NCI-H345 treated with DMSO at 0.1 percent for 48 hours (cell line): ENCODE data around the gene PNKP.
A peak's percentile ranks its signal among the peaks of the same experiment; 100 is the strongest.

ENCODE experiments used
- DNase-seq: peaks from one replicate; lab custom pipeline; 2025; ENCODE audit not compliant: unreplicated experiment; lab: John Stamatoyannopoulos, UW

Gene PNKP

GRCh38 chr19:49860336-49861102 lies 6.9 kb downstream of the PNKP start:
- no peak for DNase-seq

DNA sequence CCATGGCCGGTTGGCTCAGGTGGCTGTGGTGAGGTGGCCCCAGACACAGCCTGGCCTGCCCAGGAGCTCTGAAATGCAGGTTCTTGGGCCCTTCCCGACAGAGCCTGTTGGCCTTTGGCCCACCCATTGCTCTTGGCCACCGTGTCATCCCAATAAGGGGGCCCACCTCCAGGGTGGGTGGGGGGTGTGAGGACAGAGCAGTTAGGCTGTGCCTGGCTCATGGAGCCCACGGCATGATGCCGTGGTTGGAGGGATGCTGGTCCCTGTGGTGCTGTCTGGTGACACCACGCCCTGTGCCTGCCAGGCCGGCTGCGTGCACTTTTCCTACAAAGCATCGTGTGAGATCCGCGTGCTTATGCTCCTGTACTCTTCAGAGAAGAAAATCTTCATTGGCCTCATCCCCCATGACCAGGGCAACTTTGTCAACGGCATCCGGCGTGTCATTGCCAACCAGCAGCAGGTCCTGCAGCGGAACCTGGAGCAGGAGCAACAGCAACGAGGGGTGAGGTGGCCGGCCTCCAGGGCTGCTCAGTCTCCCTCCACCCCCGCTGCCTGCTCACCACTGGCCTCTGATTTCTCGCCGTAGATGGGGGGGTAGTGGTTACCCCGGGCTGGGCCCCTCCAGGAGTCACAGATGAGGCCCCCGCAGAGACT lies 7.6 kb downstream of the PNKP start:
- no peak for DNase-seq

DNA sequence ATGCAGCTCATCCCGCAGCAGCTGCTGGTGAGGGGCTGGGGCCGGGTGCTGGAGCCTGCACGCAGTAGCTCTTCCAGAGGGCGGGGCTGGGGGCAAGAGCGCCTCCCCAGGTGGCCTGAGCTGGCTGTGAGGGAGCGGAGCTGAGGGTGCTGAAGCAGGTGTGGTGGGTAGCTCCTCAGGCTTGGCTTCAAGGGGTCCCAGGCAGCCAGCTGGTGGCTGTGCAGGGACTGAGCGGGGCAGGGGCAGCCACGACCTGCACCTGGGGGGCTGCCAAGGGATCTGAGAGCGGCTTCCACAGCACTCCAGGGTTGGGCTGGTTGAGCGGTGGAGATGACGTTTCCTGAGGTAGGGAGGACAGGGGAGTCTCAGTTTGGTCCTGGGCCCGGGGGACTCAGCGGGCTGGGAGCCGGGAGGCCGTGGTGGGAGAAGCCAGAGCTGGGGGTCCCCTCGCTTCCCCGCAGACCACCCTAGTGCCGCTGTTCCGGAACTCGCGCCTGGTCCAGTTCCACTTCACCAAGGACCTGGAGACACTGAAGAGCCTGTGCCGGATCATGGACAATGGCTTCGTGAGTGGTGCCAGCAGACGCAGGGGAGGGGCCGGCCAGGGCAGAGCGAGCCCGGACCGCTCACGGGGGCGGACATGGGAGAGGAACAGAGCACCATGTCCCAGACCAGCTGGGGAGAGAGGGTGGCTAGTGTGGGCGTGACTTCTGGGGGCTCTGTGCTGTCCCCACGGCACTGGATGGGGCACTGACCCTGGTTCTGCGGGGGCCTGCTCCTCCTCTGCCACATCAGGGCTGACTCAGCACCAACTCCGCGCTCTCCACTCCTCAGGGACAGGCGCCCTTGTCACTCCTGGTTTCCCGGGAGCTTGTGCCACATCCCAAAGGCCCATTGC lies 9.0 kb downstream of the PNKP start:
- DNase-seq, result no peak

DNA sequence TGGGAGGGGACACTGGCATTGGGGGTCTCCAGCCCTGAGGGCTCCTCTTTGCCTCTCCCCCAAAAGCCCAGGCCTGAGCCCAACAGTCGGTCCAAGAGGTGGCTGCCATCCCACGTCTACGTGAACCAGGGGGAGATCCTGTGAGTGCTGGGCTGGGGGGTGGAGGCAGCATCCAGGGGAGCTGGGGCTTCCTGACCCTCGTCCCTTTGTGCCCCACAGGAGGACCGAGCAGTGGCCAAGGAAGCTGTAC lies 9.6 kb downstream of the PNKP start:
- DNase-seq, result no peak

DNA sequence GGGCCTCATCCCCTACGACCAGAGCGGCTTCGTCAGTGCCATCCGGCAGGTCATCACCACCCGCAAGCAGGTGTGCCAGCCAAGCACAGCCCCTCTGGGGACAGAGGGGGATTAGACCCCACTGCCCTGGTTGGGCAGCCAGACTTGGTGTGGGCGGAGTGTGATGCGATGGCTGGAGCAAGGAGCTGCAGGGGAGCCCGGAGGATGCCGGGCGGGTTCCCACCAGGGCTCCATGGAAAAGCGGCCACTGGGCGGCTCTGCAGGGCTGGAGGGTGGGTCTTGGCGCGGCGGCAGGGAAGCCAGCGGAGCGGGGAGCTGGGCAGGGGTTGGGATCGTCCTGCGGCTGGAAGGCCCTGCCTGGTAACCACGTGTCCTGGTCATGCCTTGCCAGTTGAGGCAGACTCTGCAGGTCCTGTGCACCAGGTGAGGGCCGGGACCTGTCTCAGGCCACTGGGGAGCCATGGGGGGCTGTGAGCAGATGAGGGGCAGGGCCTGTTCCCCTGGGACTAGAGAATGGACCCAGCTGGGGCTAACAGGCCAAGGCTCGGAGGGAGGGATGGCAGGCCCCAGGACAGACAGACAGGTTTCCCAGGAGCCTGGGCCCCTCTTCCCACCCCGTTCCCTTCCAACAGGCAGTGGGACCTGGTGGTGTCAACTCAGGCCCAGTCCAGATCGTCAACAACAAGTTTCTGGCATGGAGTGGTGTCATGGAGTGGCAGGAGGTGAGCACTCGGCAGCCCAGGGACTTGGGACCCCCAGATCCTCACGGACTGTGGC lies 10.1 kb downstream of the PNKP start:
- no peak for DNase-seq

DNA sequence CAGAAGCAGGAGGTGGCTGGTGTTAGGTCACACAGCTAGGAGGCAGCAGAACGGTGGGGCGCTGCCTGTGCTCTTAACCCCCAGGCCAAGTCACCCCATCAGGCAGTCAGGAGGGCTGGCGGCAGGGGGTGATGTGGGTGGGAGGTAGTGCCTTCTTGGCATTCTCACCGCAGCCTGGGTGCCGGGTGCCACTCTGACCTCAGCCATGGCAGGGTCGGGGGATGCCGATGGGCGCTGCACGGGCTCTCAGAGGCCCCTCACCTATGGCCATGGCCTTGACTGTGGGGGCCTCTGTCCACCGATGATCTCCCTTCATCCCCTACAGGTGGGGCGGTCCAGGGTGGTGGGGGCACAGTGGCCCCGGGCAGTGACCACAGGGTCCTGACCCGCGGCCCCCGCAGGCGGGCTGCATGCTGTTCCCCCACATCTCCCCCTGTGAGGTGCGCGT lies 10.8 kb downstream of the PNKP start:
- no peak for DNase-seq

DNA sequence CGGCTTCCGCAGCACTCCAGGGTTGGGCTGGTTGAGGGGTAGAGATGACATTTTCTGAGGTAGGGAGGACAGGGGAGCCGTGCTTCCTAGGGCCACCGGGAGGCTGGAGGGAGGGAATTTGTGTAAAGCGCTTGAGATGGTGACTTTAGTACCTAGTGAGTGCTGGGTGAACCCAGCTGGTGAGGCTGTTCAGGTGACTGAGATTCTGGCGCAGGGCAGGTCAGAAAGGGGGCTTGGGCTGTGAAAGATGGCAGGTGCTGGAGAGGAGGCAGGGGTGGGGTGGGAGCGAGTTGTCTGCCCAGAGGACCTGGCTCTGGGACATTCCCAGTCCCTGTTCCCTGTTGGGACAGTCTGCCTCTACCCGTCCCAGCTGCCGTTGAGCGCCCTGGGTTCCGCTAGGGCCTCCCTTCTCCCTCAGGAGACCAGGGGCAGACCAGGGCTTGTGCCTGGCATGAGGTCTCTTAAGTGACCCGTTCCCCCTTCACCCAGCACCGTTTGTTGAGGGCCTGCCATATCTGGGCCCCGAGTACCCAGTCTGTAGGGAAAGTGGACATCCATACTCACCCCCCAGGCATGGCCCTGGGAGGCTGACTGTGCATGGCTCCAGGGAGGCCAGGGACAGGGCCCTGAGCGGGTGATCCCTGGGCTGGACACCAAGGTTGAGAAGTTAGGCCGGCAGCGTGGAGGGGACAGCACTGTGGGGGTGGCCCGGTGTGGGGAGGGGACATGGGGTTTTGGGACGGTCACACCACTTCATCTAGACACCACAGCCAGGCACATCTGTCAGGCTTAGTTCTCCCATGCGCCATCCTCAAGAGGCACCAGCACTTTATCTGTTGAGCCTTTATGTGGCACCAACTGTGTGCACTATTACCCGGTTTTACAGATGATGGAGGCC lies 11.5 kb downstream of the PNKP start:
- no peak for DNase-seq

- no peak for DNase-seq
Observed at GRCh38 chr19:49855277-49855675, 12.1 kb downstream of the PNKP start.

- no peak for DNase-seq
Observed at GRCh38 chr19:49854378-49855263, 12.8 kb downstream of the PNKP start.

GRCh38 chr19:49853852-49854377 lies 13.5 kb downstream of the PNKP start:
- DNase-seq, result no peak

- no peak for DNase-seq
Observed at GRCh38 chr19:49852631-49853126, 14.7 kb downstream of the PNKP start.

DNA sequence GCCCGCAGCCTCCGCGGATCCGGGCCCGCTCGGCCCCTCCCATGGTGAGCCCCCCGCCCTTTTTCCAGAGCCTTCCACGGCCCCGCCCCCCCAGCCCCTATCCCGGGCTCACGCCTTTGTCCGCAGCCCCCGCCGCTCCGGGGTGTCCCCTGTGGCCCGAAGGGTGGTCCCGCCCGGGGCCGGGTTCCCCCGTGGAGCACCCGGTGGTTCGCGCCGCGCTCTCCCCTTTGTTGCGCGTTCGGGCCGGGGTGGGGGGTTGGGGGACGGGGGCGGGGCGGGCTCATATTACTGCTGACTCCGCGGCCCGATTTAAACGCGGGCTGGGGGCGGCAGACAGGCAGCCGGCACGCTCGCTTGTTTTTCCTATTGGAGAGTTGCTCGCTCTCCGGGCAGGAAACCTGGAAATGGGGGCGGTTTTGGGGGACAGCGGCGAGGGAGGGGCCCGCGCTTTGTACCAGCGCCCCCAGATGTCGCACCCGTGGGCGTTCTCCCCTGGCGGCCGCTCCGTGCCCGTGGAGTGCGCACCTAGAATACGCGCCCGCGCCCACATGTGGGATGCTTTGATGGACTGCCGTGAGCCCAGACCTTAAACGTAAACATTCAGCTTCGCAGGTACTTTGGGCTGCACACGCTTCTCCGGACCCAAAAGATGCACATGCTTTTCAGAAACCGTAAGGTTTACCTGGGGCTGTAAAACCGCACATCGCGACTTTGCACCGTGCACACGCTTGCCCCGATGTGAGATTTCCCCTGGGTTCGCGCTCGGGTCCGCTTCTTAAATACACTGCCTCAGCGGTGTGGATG lies 15.7 kb downstream of the PNKP start:
- no peak for DNase-seq

GRCh38 chr19:49850487-49851342 lies 16.7 kb downstream of the PNKP start, which contains the start of gene PTOV1:
TSS of gene PTOV1 (plus strand) at chr19:49851159.
- peak; percentile 69 for DNase-seq

- no peak for DNase-seq
Observed at GRCh38 chr19:49850221-49850486, 17.2 kb downstream of the PNKP start.

GRCh38 chr19:49849433-49850220 lies 17.7 kb downstream of the PNKP start:
- DNase-seq, result no peak

DNA sequence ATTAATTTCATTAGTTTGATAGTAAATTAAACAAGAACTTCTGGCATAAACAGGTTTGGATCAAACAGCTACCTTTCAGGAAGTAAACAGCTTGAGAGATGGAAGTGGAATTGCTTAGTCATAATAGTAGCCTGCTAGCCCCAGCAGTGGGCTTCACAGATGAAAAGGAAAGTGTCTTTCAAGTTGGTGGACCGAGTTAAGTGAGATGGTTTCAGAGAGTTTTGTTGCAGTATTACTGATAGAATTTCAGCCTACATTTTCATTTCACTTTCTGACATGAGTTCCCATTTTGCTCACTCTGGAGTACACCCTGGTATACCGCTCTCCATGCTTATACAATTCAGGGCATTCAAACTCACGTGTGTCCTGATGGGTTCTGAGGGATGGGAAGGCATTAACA lies 18.4 kb downstream of the PNKP start:
- no peak for DNase-seq
